ENCODE data around the gene HEATR5A.
"Not testable (repeated sequence)": the region's sequence is repeated elsewhere in the genome, so short reads cannot be mapped to it uniquely, and the experiment has no call there.

Gene HEATR5A

GRCh38 chr14:31341280-31341679 is 79.1 kb downstream of the HEATR5A start:
- no peak overlapping the region for H3K4me3 ChIP-seq
- no peak overlapping the region for H3K27ac ChIP-seq

- no peak overlapping the region for H3K4me3 ChIP-seq
- no peak overlapping the region for H3K27ac ChIP-seq
Measured at GRCh38 chr14:31340297-31341063, 79.9 kb downstream of the HEATR5A start.

GRCh38 chr14:31339743-31340142 is 80.6 kb downstream of the HEATR5A start:
- H3K27ac ChIP-seq: no peak overlapping the region
- no peak overlapping the region for H3K4me3 ChIP-seq

- Histone ChIP-seq H3K4me3 (no peak overlapping the region), H3K27ac (peak overlapping the region in 3 of 21 experiments; percentile 4 to 37 (median 24))
Measured at GRCh38 chr14:31337331-31337730, 83.0 kb downstream of the HEATR5A start.

- peak overlapping the region in 4 of 21 experiments; percentile 4 to 50 (median 30) for H3K27ac ChIP-seq
Measured at GRCh38 chr14:31336646-31337045, 83.7 kb downstream of the HEATR5A start.

GRCh38 chr14:31331395-31331794 is 89.0 kb downstream of the HEATR5A start:
- not testable (repeated sequence) for H3K4me3 ChIP-seq, H3K27ac ChIP-seq

More at GRCh38 chr14:31336646-31337045, 83.7 kb downstream of the HEATR5A start:
- no peak overlapping the region for H3K4me3 ChIP-seq

- not testable (repeated sequence) for H3K27ac ChIP-seq, H3K4me3 ChIP-seq
Measured at GRCh38 chr14:31329876-31330521, 90.4 kb downstream of the HEATR5A start.

- H3K4me3 ChIP-seq: no peak overlapping the region
- H3K27ac ChIP-seq: no peak overlapping the region
Measured at GRCh38 chr14:31326111-31326510, 94.2 kb downstream of the HEATR5A start.

GRCh38 chr14:31323419-31323818 is 96.9 kb downstream of the HEATR5A start:
- no peak overlapping the region for H3K27ac ChIP-seq
- no peak overlapping the region for H3K4me3 ChIP-seq

- no peak overlapping the region for H3K4me3 ChIP-seq
- no peak overlapping the region for H3K27ac ChIP-seq
Measured at GRCh38 chr14:31320922-31321766, 99.2 kb downstream of the HEATR5A start.

GRCh38 chr14:31320216-31320615 is 100.1 kb downstream of the HEATR5A start:
- no peak overlapping the region for H3K4me3 ChIP-seq
- H3K27ac ChIP-seq: no peak overlapping the region

- Histone ChIP-seq H3K4me3 (no peak overlapping the region), H3K27ac (no peak overlapping the region)
Measured at GRCh38 chr14:31319701-31320100, 100.6 kb downstream of the HEATR5A start.

- H3K4me3 ChIP-seq: no peak overlapping the region
- H3K27ac ChIP-seq: no peak overlapping the region
Measured at GRCh38 chr14:31312934-31313333, 107.4 kb downstream of the HEATR5A start.

- H3K4me3 ChIP-seq, H3K27ac ChIP-seq: not testable (repeated sequence)
Measured at GRCh38 chr14:31312370-31312769, 108.0 kb downstream of the HEATR5A start.

GRCh38 chr14:31307618-31308017 is 112.7 kb downstream of the HEATR5A start:
- H3K4me3 ChIP-seq: no peak overlapping the region
- no peak overlapping the region for H3K27ac ChIP-seq

GRCh38 chr14:31307198-31307597 is 113.2 kb downstream of the HEATR5A start:
- H3K27ac ChIP-seq: no peak overlapping the region
- no peak overlapping the region for H3K4me3 ChIP-seq

- Histone ChIP-seq H3K4me3 (no peak overlapping the region), H3K27ac (no peak overlapping the region)
Measured at GRCh38 chr14:31303654-31304053, 116.7 kb downstream of the HEATR5A start.

- H3K4me3 ChIP-seq: no peak overlapping the region
- no peak overlapping the region for H3K27ac ChIP-seq
Measured at GRCh38 chr14:31300883-31301282, 119.5 kb downstream of the HEATR5A start.

GRCh38 chr14:31300296-31300695 is 120.1 kb downstream of the HEATR5A start:
- Histone ChIP-seq H3K27ac (no peak overlapping the region), H3K4me3 (no peak overlapping the region)

GRCh38 chr14:31297701-31298344 is 122.5 kb downstream of the HEATR5A start:
- no peak overlapping the region for H3K27ac ChIP-seq

More at GRCh38 chr14:31297701-31298344, 122.5 kb downstream of the HEATR5A start:
- no peak overlapping the region for H3K4me3 ChIP-seq
